ENCODE results near the gene EPM2AIP1. TPM values are rescaled to one million over a fixed set of nuclear protein-coding genes. Genes with fewer than 3 reads are reported as not detected.

EPM2AIP1 gene
- total and polyA plus RNA-seq, 2 donors (not counting 3 experiments of a cell fraction or from before 2014, with no cell fraction given) = 5.4 to 15.1 TPM

- no peak overlapping the region for H3K4me2 ChIP-seq (ENCODE audit: insufficient read depth, low read length)
- H3K9me3 ChIP-seq (replicated peaks; ENCODE audit: control insufficient read depth, insufficient read depth, low read length) = no peaks in the 10 kb centered on the region
- TF ChIP-seq GATA2 (IDR thresholded peaks at IDR 0.05; ENCODE audit: insufficient read depth, insufficient read length, low read depth, low read length) (no peak), MYC (IDR thresholded peaks at IDR 0.05; ENCODE audit: low read depth, low read length) (no peak), POLR2A (IDR thresholded peaks at IDR 0.05; ENCODE audit: low read depth, low read length) (no peak), MAX (IDR thresholded peaks at IDR 0.05; ENCODE audit: insufficient read depth, insufficient read length) (no peak), POLR2AphosphoS5 (IDR thresholded peaks at IDR 0.05; ENCODE audit: insufficient read depth, low read depth, low read length) (no peak), CTCF (IDR thresholded peaks at IDR 0.05; ENCODE audit: extremely low read depth in 1 of 2, insufficient read depth in 1 of 2, low read depth in 1 of 2, low read length in 2 of 2) (no peak), JUN (IDR thresholded peaks at IDR 0.05; ENCODE audit: borderline replicate concordance, insufficient read depth, insufficient read length, low read depth) (no peak), EZH2 (IDR thresholded peaks at IDR 0.05; ENCODE audit: borderline replicate concordance, low read depth, low read length, severe bottlenecking) (no peak), FOS (IDR thresholded peaks at IDR 0.05; ENCODE audit: borderline replicate concordance, insufficient read depth, low read length) (no peak)
- H3K9me1 ChIP-seq (replicated peaks; ENCODE audit: control insufficient read depth, extremely low read depth, insufficient read depth, low read length) = no peaks in the 10 kb centered on the region
- dilution Hi-C loops (cut with MboI; ENCODE audit: extremely low pct_ligation_motif_present, low sequenced_read_pairs) (no loop called here), intact Hi-C loops (cut with micrococcal nuclease) (no loop called here)
- no peak overlapping the region for H2AFZ ChIP-seq (ENCODE audit: low read depth, low read length)
- FAIRE-seq = no peak
- no peak overlapping the region for H3K27ac ChIP-seq (ENCODE audit: insufficient read depth, low read depth, low read length)
- no TSS peak for BruUV-seq (replicated peaks)
- H3K79me2 ChIP-seq (ENCODE audit: control insufficient read depth, insufficient read depth, low read length) = no peaks in the 10 kb centered on the region
- ChIA-PET POLR2A (no interaction called here), CTCF (interaction anchor here (1.1 kb wide), 2 partner anchors 14 kb away, joined by 3 read pairs; no protein-coding TSS in a partner anchor)
- no peaks in the 10 kb centered on the region for H4K20me1 ChIP-seq (replicated peaks; ENCODE audit: control insufficient read depth, extremely low read depth, insufficient read depth, low read length)
- H3K4me3 ChIP-seq (replicated peaks in 1 of 3; ENCODE audit: insufficient read depth in 1 of 3, low read depth in 1 of 3, low read length in 3 of 3) = no peak overlapping the region
- no peak overlapping the region for H3K9ac ChIP-seq (replicated peaks; ENCODE audit: extremely low read depth, insufficient read depth, low read length)
- peaks cover 9% of the 10 kb centered on the region for H3K4me1 ChIP-seq (ENCODE audit: control insufficient read depth, extremely low read depth, insufficient read depth, low read length)
- no peaks in the 10 kb centered on the region for H3K36me3 ChIP-seq (ENCODE audit: control insufficient read depth in 2 of 2, extremely low read depth in 1 of 2, insufficient read depth in 2 of 2, low read length in 2 of 2)
- DNase-seq (ENCODE audit: low read depth, low spot score) = no peak
- H3K27me3 ChIP-seq (ENCODE audit: control insufficient read depth in 2 of 2, insufficient read depth in 2 of 2, low read length in 2 of 2) = no peaks in the 10 kb centered on the region
Observed at GRCh38 chr3:36972163-36972562, 20.8 kb downstream of the EPM2AIP1 start.
